HepG2 (cell line): ENCODE data around the gene WDHD1. TPM values are rescaled to one million over a fixed set of nuclear protein-coding genes. Genes with fewer than 3 reads are reported as not detected.

Source experiments
- ATAC-seq: fragments of 200-7000 bp; cut with Tn5 transposase; 3 replicates; pipeline ENCODE4 v1.9.1; 2020; ENCODE audit warnings: mild to moderate bottlenecking, moderate library complexity
- BruUV-seq: library from RNA; stranded (reverse); fragments of 400-500 nt; replicated peaks from 2 replicates; lab custom pipeline; 2021; lab: Mats Ljungman, UMichigan
- CTCF ChIA-PET: fragments of 300-600 bp; formaldehyde crosslinking; extraction: SDS; loops from one replicate; lab custom pipeline; 2021; ENCODE audit warnings: low total read pairs, inconsistent platforms, low intra/inter-chr PET ratio; lab: Yijun Ruan, JAX
- POLR2A ChIA-PET: fragments of 350-600 bp; sonication (Branson Sonifier 250); formaldehyde crosslinking; loops from one replicate; lab custom pipeline; 2020; ENCODE audit warnings: antibody characterized with exemption, inconsistent platforms; lab: Yijun Ruan, JAX
- DNase-seq: peaks from one replicate; pipeline ENCODE4 v3.0.0-alpha.2; 2015; ENCODE audit warnings: low spot score
- FAIRE-seq: peaks from 3 replicates; lab custom pipeline; 2011; peaks lifted over from hg19 to GRCh38; lab: Jason Lieb, UNC
- H2AFZ ChIP-seq: one replicate; pipeline ENCODE4 v1.6.1; 2011; ENCODE audit warnings: low read length, inconsistent platforms
- H3K27ac ChIP-seq: fragments of 300-600 bp; 3 replicates; pipeline ENCODE4 v1.8.0; 2011; ENCODE audit warnings: mixed run types, mild to moderate bottlenecking, mixed read lengths, low read length, inconsistent platforms; ENCODE audit not compliant: insufficient read depth; ENCODE audit errors: extremely low read length
- H3K27me3 ChIP-seq, 2 experiments: fragments of 200-600 bp in 1 of 2; 2 replicates in 1 of 2; 3 replicates in 1 of 2; pipeline versions ENCODE4 v1.6.0 to v1.8.0; 2011; ENCODE audit warnings: low read length in 2 of 2, mild to moderate bottlenecking in 2 of 2, moderate library complexity in 2 of 2, inconsistent platforms in 1 of 2; ENCODE audit not compliant: insufficient read depth in 2 of 2, control insufficient read depth in 1 of 2
- H3K36me3 ChIP-seq, 2 experiments: fragments of 200-600 bp in 1 of 2; replicated peaks in 1 of 2; 2 replicates in 1 of 2; 3 replicates in 1 of 2; pipeline versions ENCODE4 v1.5.1 to v1.8.0; 2011; ENCODE audit warnings: low read length in 2 of 2, inconsistent platforms in 1 of 2; ENCODE audit not compliant: insufficient read depth in 2 of 2, control insufficient read depth in 1 of 2
- H3K4me1 ChIP-seq: 2 replicates; pipeline ENCODE4 v1.5.1; 2012; ENCODE audit warnings: low read length, inconsistent platforms; ENCODE audit not compliant: insufficient read depth
- H3K4me2 ChIP-seq: 2 replicates; pipeline ENCODE4 v1.6.0; 2011; ENCODE audit warnings: low read depth, low read length, inconsistent platforms
- H3K4me3 ChIP-seq, 3 experiments: fragments of 200-600 bp in 1 of 3; sonication (generic), shearing (Covaris generic) in 1 of 3; replicated peaks in 1 of 3; 2 replicates each; pipeline ENCODE4 v1.5.1; 2011 to 2016; ENCODE audit warnings: low read length in 3 of 3, inconsistent platforms in 2 of 3, low read depth in 2 of 3, mild to moderate bottlenecking in 2 of 3, control low read depth in 1 of 3, mixed read lengths in 1 of 3; ENCODE audit not compliant: insufficient read depth in 1 of 3
- H3K79me2 ChIP-seq: one replicate; pipeline ENCODE4 v1.6.1; 2011; ENCODE audit warnings: low read length, inconsistent platforms; ENCODE audit not compliant: insufficient read depth
- H3K9ac ChIP-seq: 2 replicates; pipeline ENCODE4 v1.6.0; 2011; ENCODE audit warnings: mild to moderate bottlenecking, low read depth, low read length, inconsistent platforms; ENCODE audit not compliant: insufficient read depth
- H3K9me3 ChIP-seq: 2 replicates; pipeline ENCODE4 v1.5.1; 2012; ENCODE audit warnings: mild to moderate bottlenecking, low read length
- H4K20me1 ChIP-seq: 2 replicates; pipeline ENCODE4 v1.6.0; 2011; ENCODE audit warnings: inconsistent platforms, mild to moderate bottlenecking, low read length, moderate library complexity; ENCODE audit not compliant: insufficient read depth
- GATAD2A ChIP-seq: IDR thresholded peaks from 2 replicates; pipeline ENCODE4 v1.6.1; 2016
- KDM4B ChIP-seq: sonication (generic); formaldehyde crosslinking; IDR thresholded peaks from 2 replicates; pipeline ENCODE4 v1.4.0; 2020; ENCODE audit warnings: missing genetic modification reagents
- MEIS1 ChIP-seq: sonication (generic); formaldehyde crosslinking; IDR thresholded peaks from 2 replicates; pipeline ENCODE4 v1.9.0; 2021; ENCODE audit warnings: mild to moderate bottlenecking, missing genetic modification reagents, moderate library complexity, borderline replicate concordance
- NRL ChIP-seq: sonication (generic); formaldehyde crosslinking; IDR thresholded peaks from 2 replicates; pipeline ENCODE4 v1.5.0; 2020; ENCODE audit warnings: missing genetic modification reagents, mild to moderate bottlenecking, moderate library complexity, borderline replicate concordance
- PLRG1 ChIP-seq: fragments of 450-650 bp; conservative IDR thresholded peaks from 2 replicates; pipeline ENCODE4 v1.6.1; 2016
- POLR2A ChIP-seq, 2 experiments: IDR thresholded peaks; 2 replicates each; pipeline ENCODE4 v1.6.1; 2011; ENCODE audit warnings: low read depth in 2 of 2, low read length in 2 of 2, mild to moderate bottlenecking in 1 of 2, moderate library complexity in 1 of 2; ENCODE audit not compliant: insufficient read depth in 1 of 2
- TARDBP ChIP-seq: sonication (generic); formaldehyde crosslinking; IDR thresholded peaks from 2 replicates; pipeline ENCODE4 v1.8.0; 2022; ENCODE audit warnings: mild to moderate bottlenecking, missing genetic modification reagents
- ZNF121 ChIP-seq: sonication (generic); formaldehyde crosslinking; IDR thresholded peaks from 2 replicates; pipeline ENCODE4 v1.5.0; 2020; ENCODE audit warnings: mild to moderate bottlenecking, missing genetic modification reagents
- ZNF383 ChIP-seq: sonication (generic); formaldehyde crosslinking; IDR thresholded peaks from 2 replicates; pipeline ENCODE4 v1.4.0; 2020; ENCODE audit warnings: missing genetic modification reagents, mild to moderate bottlenecking, borderline replicate concordance
- ZNF615 ChIP-seq: sonication (generic); formaldehyde crosslinking; IDR thresholded peaks from 2 replicates; pipeline ENCODE4 v1.5.0; 2020; ENCODE audit warnings: mild to moderate bottlenecking, missing genetic modification reagents, borderline replicate concordance
- ZNF709 ChIP-seq: sonication (generic); formaldehyde crosslinking; IDR thresholded peaks from 2 replicates; pipeline ENCODE4 v1.5.0; 2020; ENCODE audit warnings: mild to moderate bottlenecking, missing genetic modification reagents
- ZNF776 ChIP-seq: sonication (generic); formaldehyde crosslinking; IDR thresholded peaks from 2 replicates; pipeline ENCODE4 v1.4.0; 2020; ENCODE audit warnings: mild to moderate bottlenecking, missing genetic modification reagents
- ZNF816 ChIP-seq: sonication (generic); formaldehyde crosslinking; IDR thresholded peaks from 2 replicates; pipeline ENCODE4 v1.8.0; 2022; ENCODE audit warnings: missing genetic modification reagents, mild to moderate bottlenecking, borderline replicate concordance
- ZNF839 ChIP-seq: sonication (generic); formaldehyde crosslinking; IDR thresholded peaks from 2 replicates; pipeline ENCODE4 v1.4.0; 2020; ENCODE audit warnings: missing genetic modification reagents, mild to moderate bottlenecking, borderline replicate concordance
- ZZZ3 ChIP-seq: sonication (generic); formaldehyde crosslinking; IDR thresholded peaks from 2 replicates; pipeline ENCODE4 v1.4.0; 2020; ENCODE audit warnings: missing genetic modification reagents, mild to moderate bottlenecking, borderline replicate concordance
- WGBS: methylation state at CpG from one replicate; pipeline ENCODE4 v1.1.6; 2017; ENCODE audit warnings: low lambda C conversion rate; 5-methylcytosine and 5-hydroxymethylcytosine counted together
- in situ Hi-C: cut with HindIII; loops from 2 replicates; pipeline ENCODE4 v1.10.0; 2017; ENCODE audit warnings: low pct_unique_long_range_greater_than_20kb; ENCODE audit not compliant: extremely low pct_ligation_motif_present
- intact Hi-C: fragments of 100-400 bp; cut with micrococcal nuclease; formaldehyde crosslinking; loops from one replicate; pipeline ENCODE4 v1.10.0; 2022; ENCODE audit not compliant: unreplicated experiment
- polyA plus RNA-seq, 8 experiments: library from polyadenylated mRNA; depleted of rRNA in 3 of 8; stranded (reverse) in 7 of 8; unstranded in 1 of 8; fragments of >200 nt; fragmentation: Illumina TruSeq in 4 of 8; extraction: Trizol in 4 of 8; gene quantifications; 2 replicates each; pipeline versions ENCODE4 v1.2.1 to v1.2.3, GENCODE V29; 2011 to 2016; ENCODE audit warnings: low read depth in 4 of 8, missing spikeins in 1 of 8, mixed read lengths in 1 of 8; ENCODE audit not compliant: insufficient read depth in 1 of 8
- total RNA-seq, 5 experiments: library from RNA; depleted of rRNA; stranded (reverse); fragments of >200 nt; fragmentation: Illumina TruSeq; extraction: Trizol; gene quantifications; 2 replicates each; pipeline ENCODE4 v1.2.3, GENCODE V29; 2016; ENCODE audit warnings: low read depth in 1 of 5
- TF ChIP-seq, protein P1 (sequence below): fragments of 450-650 bp; IDR thresholded peaks from 2 replicates; pipeline ENCODE4 v1.6.1; 2017
- TF ChIP-seq, protein P2 (sequence below): sonication (generic); formaldehyde crosslinking; IDR thresholded peaks from 2 replicates; pipeline ENCODE4 v1.4.0; 2020; ENCODE audit warnings: missing genetic modification reagents

WDHD1 gene
- total and polyA plus RNA-seq, 2 of the 13 experiments (the other 11 are each of a cell fraction or from before 2014, with no cell fraction given): 5.5 to 27.5 TPM

DNA sequence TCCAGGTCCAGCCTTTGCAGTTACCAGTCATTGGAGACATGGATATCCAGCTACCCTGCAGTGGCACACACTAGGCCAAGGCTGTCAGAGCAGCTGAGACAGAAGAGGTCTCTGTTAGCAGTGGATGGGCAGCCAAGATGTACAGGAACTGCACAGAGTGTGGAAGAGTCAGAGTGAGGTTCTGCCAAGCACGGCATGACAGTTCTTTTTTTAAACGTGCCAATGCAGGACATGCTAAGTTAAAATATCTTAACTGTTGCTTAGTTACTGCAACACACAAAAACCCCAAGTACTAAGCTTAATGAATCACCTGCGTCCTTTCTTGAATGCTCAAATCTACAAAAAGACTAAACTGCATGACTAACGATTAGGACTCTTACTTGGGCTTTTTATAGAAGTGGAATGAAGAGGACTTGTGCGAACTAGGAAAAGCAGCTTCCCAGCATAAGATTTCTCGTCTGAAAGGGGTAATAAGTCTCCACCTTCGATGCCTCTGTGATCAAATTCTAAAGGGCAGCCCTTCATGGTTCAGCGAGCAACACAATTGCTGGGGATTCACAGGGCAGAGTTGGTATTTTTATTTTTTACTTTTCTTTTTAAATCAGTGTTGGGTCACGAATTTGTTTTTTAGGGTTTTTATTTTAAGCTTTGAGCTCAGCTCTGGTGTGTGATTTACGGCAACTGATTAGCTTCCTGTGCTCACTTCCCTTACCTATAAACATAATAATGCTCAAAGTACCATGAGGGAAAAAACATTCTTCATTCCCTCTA lies 45.2 kb upstream of the WDHD1 start (continued):
- TF ChIP-seq ZNF776 (CRISPR knock-in tag): no peak

DNA sequence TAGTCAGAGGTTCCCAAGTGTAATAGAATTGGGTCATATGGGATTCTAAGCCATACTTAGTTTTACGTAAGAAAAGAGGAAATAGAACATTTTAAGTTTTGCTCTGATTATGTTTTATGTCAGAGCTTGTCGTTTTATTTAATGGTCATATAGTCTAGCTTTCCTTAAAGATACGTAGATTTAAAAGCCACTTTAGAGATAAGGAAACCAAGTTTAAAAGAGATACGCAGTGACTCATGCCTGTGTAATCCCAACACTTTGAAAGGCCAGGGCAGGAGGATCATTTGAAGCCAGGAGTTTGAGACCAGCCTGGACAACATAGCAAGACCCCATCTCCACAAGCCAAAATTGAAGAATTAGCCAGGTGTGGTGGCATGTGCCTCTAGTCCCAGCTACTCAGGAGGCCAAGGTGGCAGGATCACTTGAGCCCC lies 44.1 kb upstream of the WDHD1 start:
- H3K4me2 ChIP-seq: no peak overlapping the region
- no peak overlapping the region for H3K9ac ChIP-seq

DNA sequence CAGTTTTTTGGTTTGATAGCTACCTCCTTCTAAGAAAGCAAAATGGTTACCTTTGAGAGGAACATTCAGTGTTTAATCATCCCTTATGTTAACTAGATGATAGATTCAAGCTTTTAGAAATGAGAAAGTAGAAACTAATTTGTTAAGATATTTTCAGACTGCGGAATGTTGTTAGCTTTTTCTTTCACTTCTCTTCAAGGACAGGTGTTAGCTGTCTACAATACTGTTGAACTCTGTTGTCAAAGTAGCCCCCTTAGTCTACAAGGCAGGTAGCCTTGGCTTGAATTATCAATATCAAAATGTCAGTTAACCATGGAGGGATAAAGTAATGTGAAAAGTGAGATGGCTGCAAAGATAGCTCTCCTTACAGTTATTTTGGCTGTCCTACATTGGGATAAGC lies 39.3 kb upstream of the WDHD1 start:
- intact Hi-C loops: no loop called here
- POLR2A ChIA-PET: interaction anchor here (0.6 to 1.0 kb wide), 2 partner anchors 15 to 39 kb away, joined by 3 to 7 read pairs; partner anchors contain the start of gene MAPK1IP1L

More for the DNA sequence above, 44.1 kb upstream of the WDHD1 start:
- no peaks in the 10 kb centered on the region for H3K36me3 ChIP-seq
- FAIRE-seq (no peak), ATAC-seq (no peak), DNase-seq (no peak)
- peaks cover 13% of the 10 kb centered on the region for H3K4me1 ChIP-seq
- CTCF ChIA-PET: no interaction called here
- in situ Hi-C loops (no loop called here), intact Hi-C loops (no loop called here)
- H3K79me2 ChIP-seq: no peaks in the 10 kb centered on the region
- no peaks in the 10 kb centered on the region for H3K9me3 ChIP-seq
- H4K20me1 ChIP-seq: no peaks in the 10 kb centered on the region
- no peak overlapping the region for H2AFZ ChIP-seq
- BruUV-seq: no TSS peak
- TF ChIP-seq MEIS1 (CRISPR knock-in tag) (no peak), ZNF121 (CRISPR knock-in tag) (peak; percentile 96)
- POLR2A ChIA-PET: interaction anchor here (0.9 to 1.5 kb wide), 2 partner anchors 18 to 32 kb away, joined by 3 to 4 read pairs; no protein-coding TSS in a partner anchor
- no peak overlapping the region for H3K27ac ChIP-seq
- 93% methylated on average over 4 of the region's 4 CpGs for WGBS
- no peaks in the 10 kb centered on the region for H3K27me3 ChIP-seq
- no peak overlapping the region for H3K4me3 ChIP-seq

More for the DNA sequence above, 39.3 kb upstream of the WDHD1 start:
- no TSS peak for BruUV-seq
- H3K36me3 ChIP-seq: peaks cover 10 to 37% of the 10 kb centered on the region in 2 experiments
- CTCF ChIA-PET: no interaction called here
- no peak overlapping the region for H3K9ac ChIP-seq
- DNase-seq (no peak), ATAC-seq (no peak)
- TF ChIP-seq, protein P1, sequence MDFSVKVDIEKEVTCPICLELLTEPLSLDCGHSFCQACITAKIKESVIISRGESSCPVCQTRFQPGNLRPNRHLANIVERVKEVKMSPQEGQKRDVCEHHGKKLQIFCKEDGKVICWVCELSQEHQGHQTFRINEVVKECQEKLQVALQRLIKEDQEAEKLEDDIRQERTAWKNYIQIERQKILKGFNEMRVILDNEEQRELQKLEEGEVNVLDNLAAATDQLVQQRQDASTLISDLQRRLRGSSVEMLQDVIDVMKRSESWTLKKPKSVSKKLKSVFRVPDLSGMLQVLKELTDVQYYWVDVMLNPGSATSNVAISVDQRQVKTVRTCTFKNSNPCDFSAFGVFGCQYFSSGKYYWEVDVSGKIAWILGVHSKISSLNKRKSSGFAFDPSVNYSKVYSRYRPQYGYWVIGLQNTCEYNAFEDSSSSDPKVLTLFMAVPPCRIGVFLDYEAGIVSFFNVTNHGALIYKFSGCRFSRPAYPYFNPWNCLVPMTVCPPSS: no peak
- TF ChIP-seq ZNF709: no peak
- TF ChIP-seq ZNF383 (CRISPR knock-in tag): no peak
- no peak for TF ChIP-seq KDM4B (CRISPR knock-in tag)
- TF ChIP-seq POLR2A (IDR thresholded peaks at IDR 0.05; ENCODE audit: insufficient read depth in 1 of 2, low read depth in 2 of 2, low read length in 2 of 2): no peak
- TF ChIP-seq ZNF615: no peak
- no peak for TF ChIP-seq ZNF839
- no peak for TF ChIP-seq GATAD2A (CRISPR knock-in tag)
- TF ChIP-seq PLRG1: no peak
- TF ChIP-seq, protein P2, sequence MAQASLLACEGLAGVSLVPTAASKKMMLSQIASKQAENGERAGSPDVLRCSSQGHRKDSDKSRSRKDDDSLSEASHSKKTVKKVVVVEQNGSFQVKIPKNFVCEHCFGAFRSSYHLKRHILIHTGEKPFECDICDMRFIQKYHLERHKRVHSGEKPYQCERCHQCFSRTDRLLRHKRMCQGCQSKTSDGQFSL (CRISPR knock-in tag): no peak
- TF ChIP-seq TARDBP (CRISPR knock-in tag): no peak
- no peak for TF ChIP-seq NRL (CRISPR knock-in tag)
- no peak for TF ChIP-seq ZZZ3 (CRISPR knock-in tag)
- TF ChIP-seq ZNF816 (CRISPR knock-in tag): no peak
- TF ChIP-seq, all 625 proteins: peak for 0
- Histone ChIP-seq H3K4me1 (no peaks in the 10 kb centered on the region), H3K79me2 (peaks cover 13% of the 10 kb centered on the region), H2AFZ (no peak overlapping the region), H3K4me2 (no peak overlapping the region), H3K9me3 (no peaks in the 10 kb centered on the region), H4K20me1 (no peaks in the 10 kb centered on the region), H3K27ac (no peak overlapping the region), H3K4me3 (no peak overlapping the region), H3K27me3 (no peaks in the 10 kb centered on the region)
- in situ Hi-C loops: no loop called here
- no peak for FAIRE-seq
- WGBS: 100% methylated on average over 1 of the region's 1 CpG
